ENCODE results near the gene TBC1D30.
"Not testable (repeated sequence)": the region's sequence is repeated elsewhere in the genome, so short reads cannot be mapped to it uniquely, and the experiment has no call there.

Gene TBC1D30

GRCh38 chr12:64824500-64825142, at the start of gene TBC1D30:
Gene TBC1D30, plus strand, starts transcription at chr12:64824647. Its CDS starts 233 bp downstream, at chr12:64824880.
- DNase-seq (ENCODE audit: low read depth in 3 of 3): peak in 1 of 3 donors; percentile 15

GRCh38 chr12:64775147-64775736, 49.2 kb upstream of the TBC1D30 start:
- DNase-seq (ENCODE audit: low read depth in 3 of 3): not testable (repeated sequence)

GRCh38 chr12:64779354-64779974, 45.0 kb upstream of the TBC1D30 start:
- no peak for DNase-seq (ENCODE audit: low read depth in 3 of 3)

GRCh38 chr12:64780132-64780530, 44.3 kb upstream of the TBC1D30 start:
- DNase-seq (ENCODE audit: low read depth in 3 of 3): no peak

GRCh38 chr12:64780531-64781279, 43.7 kb upstream of the TBC1D30 start:
- no peak for DNase-seq (ENCODE audit: low read depth in 3 of 3)

- DNase-seq (ENCODE audit: low read depth in 3 of 3): no peak
Measured at GRCh38 chr12:64781280-64782190, 42.9 kb upstream of the TBC1D30 start.

GRCh38 chr12:64782191-64782876, 42.1 kb upstream of the TBC1D30 start:
- no peak for DNase-seq (ENCODE audit: low read depth in 3 of 3)

GRCh38 chr12:64785838-64786237, 38.6 kb upstream of the TBC1D30 start:
- DNase-seq (ENCODE audit: low read depth in 3 of 3): no peak

GRCh38 chr12:64790166-64790565, 34.3 kb upstream of the TBC1D30 start:
- no peak for DNase-seq (ENCODE audit: low read depth in 3 of 3)

- no peak for DNase-seq (ENCODE audit: low read depth in 3 of 3)
Measured at GRCh38 chr12:64791036-64791435, 33.4 kb upstream of the TBC1D30 start.

- DNase-seq (ENCODE audit: low read depth in 3 of 3): no peak
Measured at GRCh38 chr12:64792128-64792527, 32.3 kb upstream of the TBC1D30 start.

- no peak for DNase-seq (ENCODE audit: low read depth in 3 of 3)
Measured at GRCh38 chr12:64793610-64794009, 30.8 kb upstream of the TBC1D30 start.

- no peak for DNase-seq (ENCODE audit: low read depth in 3 of 3)
Measured at GRCh38 chr12:64794305-64794704, 30.1 kb upstream of the TBC1D30 start.

- peak in 2 of 3 donors; percentile 37 to 55 for DNase-seq (ENCODE audit: low read depth in 3 of 3)
Measured at GRCh38 chr12:64796205-64796845, 28.1 kb upstream of the TBC1D30 start.

- DNase-seq (ENCODE audit: low read depth in 3 of 3): no peak
Measured at GRCh38 chr12:64797156-64797555, 27.3 kb upstream of the TBC1D30 start.

- no peak for DNase-seq (ENCODE audit: low read depth in 3 of 3)
Measured at GRCh38 chr12:64798165-64798564, 26.3 kb upstream of the TBC1D30 start.

GRCh38 chr12:64800640-64801039, 23.8 kb upstream of the TBC1D30 start:
- DNase-seq (ENCODE audit: low read depth in 3 of 3): no peak

GRCh38 chr12:64801381-64801780, 23.1 kb upstream of the TBC1D30 start:
- DNase-seq (ENCODE audit: low read depth in 3 of 3): no peak

GRCh38 chr12:64802180-64802775, 22.2 kb upstream of the TBC1D30 start:
- DNase-seq (ENCODE audit: low read depth in 3 of 3): not testable (repeated sequence)

- no peak for DNase-seq (ENCODE audit: low read depth in 3 of 3)
Measured at GRCh38 chr12:64806173-64806572, 18.3 kb upstream of the TBC1D30 start.

All from stimulated activated CD4-positive, alpha-beta T cell treated with anti-CD3 and anti-CD28 coated beads, TNF-alpha, amount 100 ng/mL, for 48 hours (primary cell).